OCI-LY1 (cell line): Measurements from ENCODE around the gene COL25A1.

Experiments used
- H2AFZ ChIP-seq: fragments of 200-600 bp; sonication (generic), shearing (Covaris generic); 2 replicates; pipeline ENCODE4 v1.6.0; 2014; ENCODE audit warnings: antibody characterized with exemption, mild to moderate bottlenecking, low read length
- H3F3A ChIP-seq: fragments of 200-600 bp; sonication (generic), shearing (Covaris generic); 2 replicates; pipeline ENCODE4 v1.6.0; 2014; ENCODE audit warnings: mild to moderate bottlenecking, antibody characterized with exemption, low read length, moderate library complexity; ENCODE audit not compliant: insufficient read depth
- H3K27ac ChIP-seq: fragments of 200-600 bp; sonication (generic); 2 replicates; pipeline ENCODE4 v1.5.1; 2014; ENCODE audit warnings: low read length, mixed run types, mild to moderate bottlenecking, low read depth; ENCODE audit not compliant: poor library complexity, severe bottlenecking
- H3K27me3 ChIP-seq: fragments of 200-600 bp; sonication (generic); 2 replicates; pipeline ENCODE4 v1.6.0; 2014; ENCODE audit warnings: antibody characterized with exemption, mild to moderate bottlenecking, low read length, moderate library complexity; ENCODE audit not compliant: insufficient read depth
- H3K36me3 ChIP-seq: fragments of 200-600 bp; sonication (generic); 2 replicates; pipeline ENCODE4 v1.6.1; 2014; ENCODE audit warnings: mild to moderate bottlenecking, antibody characterized with exemption, low read length, moderate library complexity, mixed read lengths; ENCODE audit not compliant: insufficient read depth
- H3K4me1 ChIP-seq: fragments of 200-600 bp; sonication (generic); 2 replicates; pipeline ENCODE4 v1.5.1; 2014; ENCODE audit warnings: mild to moderate bottlenecking, low read length, moderate library complexity; ENCODE audit not compliant: insufficient read depth, severe bottlenecking
- H3K4me2 ChIP-seq: fragments of 200-600 bp; sonication (generic), shearing (Covaris generic); 2 replicates; pipeline ENCODE4 v1.6.1; 2014; ENCODE audit warnings: low read length
- H3K4me3 ChIP-seq: fragments of 200-600 bp; sonication (generic); 2 replicates; pipeline ENCODE4 v1.5.1; 2014; ENCODE audit warnings: low read length, low read depth, mild to moderate bottlenecking, mixed read lengths; ENCODE audit not compliant: poor library complexity, severe bottlenecking
- H3K79me2 ChIP-seq: fragments of 200-600 bp; shearing (Covaris generic); 2 replicates; pipeline ENCODE4 v1.6.1; 2016; ENCODE audit warnings: mixed run types, low read length, mixed read lengths; ENCODE audit not compliant: insufficient read depth
- H3K9ac ChIP-seq: fragments of 200-600 bp; sonication (generic), shearing (Covaris generic); 2 replicates; pipeline ENCODE4 v1.6.1; 2014; ENCODE audit warnings: mild to moderate bottlenecking, low read length, mixed read lengths
- H3K9me2 ChIP-seq: fragments of 200-600 bp; sonication (generic), shearing (Covaris generic); 2 replicates; pipeline ENCODE4 v1.6.1; 2014; ENCODE audit warnings: low read depth, mild to moderate bottlenecking, low read length, mixed read lengths
- H3K9me3 ChIP-seq: fragments of 200-600 bp; shearing (Covaris generic); 2 replicates; pipeline ENCODE4 v1.6.1; 2014; ENCODE audit warnings: low read length, mixed read lengths
- H4K20me1 ChIP-seq: fragments of 200-600 bp; sonication (generic), shearing (Covaris generic); 2 replicates; pipeline ENCODE4 v1.6.0; 2016; ENCODE audit warnings: mild to moderate bottlenecking, low read length; ENCODE audit not compliant: insufficient read depth
- CTCF ChIP-seq: fragments of 200-600 bp; sonication (generic), shearing (Covaris generic); IDR thresholded peaks from 2 replicates; pipeline ENCODE4 v1.5.1; 2017; ENCODE audit warnings: mild to moderate bottlenecking, antibody characterized with exemption, low read length, moderate library complexity, mixed read lengths
- EZH2 ChIP-seq: fragments of 200-600 bp; sonication (generic), shearing (Covaris generic); IDR thresholded peaks from 2 replicates; pipeline ENCODE4 v1.8.0; 2017; ENCODE audit warnings: borderline replicate concordance, mixed run types, mild to moderate bottlenecking, antibody characterized with exemption, low read length, moderate library complexity, mixed read lengths

Gene COL25A1

GRCh38 chr4:108887034-108887433, 415.4 kb downstream of the COL25A1 start:
- H3K9me3 ChIP-seq: no peaks in the 10 kb centered on the region
- H3K27me3 ChIP-seq: no peaks in the 10 kb centered on the region
- no peaks in the 10 kb centered on the region for H3K4me1 ChIP-seq
- H3K9me2 ChIP-seq: no peaks in the 10 kb centered on the region
- H3K36me3 ChIP-seq: no peaks in the 10 kb centered on the region
- no peaks in the 10 kb centered on the region for H3F3A ChIP-seq
- H4K20me1 ChIP-seq: no peaks in the 10 kb centered on the region
- H2AFZ ChIP-seq: no peak overlapping the region
- H3K9ac ChIP-seq: no peak overlapping the region
- H3K27ac ChIP-seq: no peak overlapping the region
- no peaks in the 10 kb centered on the region for H3K79me2 ChIP-seq
- TF ChIP-seq CTCF (no peak), EZH2 (no peak)
- H3K4me2 ChIP-seq: no peak overlapping the region
- H3K4me3 ChIP-seq: no peak overlapping the region

GRCh38 chr4:108885211-108885610, 417.2 kb downstream of the COL25A1 start:
- no peak overlapping the region for H3K4me3 ChIP-seq
- TF ChIP-seq EZH2 (no peak), CTCF (no peak)
- H3K27ac ChIP-seq: no peak overlapping the region
- H2AFZ ChIP-seq: no peak overlapping the region
- no peak overlapping the region for H3K9ac ChIP-seq
- H3K4me1 ChIP-seq: no peaks in the 10 kb centered on the region
- no peaks in the 10 kb centered on the region for H3K9me3 ChIP-seq
- H3K4me2 ChIP-seq: no peak overlapping the region
- H3K9me2 ChIP-seq: no peaks in the 10 kb centered on the region
- no peaks in the 10 kb centered on the region for H3F3A ChIP-seq
- no peaks in the 10 kb centered on the region for H3K27me3 ChIP-seq
- H3K79me2 ChIP-seq: no peaks in the 10 kb centered on the region
- no peaks in the 10 kb centered on the region for H4K20me1 ChIP-seq
- no peaks in the 10 kb centered on the region for H3K36me3 ChIP-seq

- Histone ChIP-seq H3K79me2 (no peaks in the 10 kb centered on the region), H2AFZ (no peak overlapping the region), H3K4me3 (no peak overlapping the region), H3K27me3 (no peaks in the 10 kb centered on the region), H3K9me3 (no peaks in the 10 kb centered on the region), H3K9ac (no peak overlapping the region), H3K36me3 (no peaks in the 10 kb centered on the region), H3K27ac (no peak overlapping the region), H3K4me2 (no peak overlapping the region), H3K9me2 (no peaks in the 10 kb centered on the region), H4K20me1 (no peaks in the 10 kb centered on the region), H3F3A (no peaks in the 10 kb centered on the region), H3K4me1 (no peaks in the 10 kb centered on the region)
- TF ChIP-seq EZH2 (no peak), CTCF (no peak)
These were observed 417.9 kb downstream of the COL25A1 start for GRCh38 chr4:108884596-108884995.
